NCI-H146 treated with DMSO at 0.1 percent for 48 hours (cell line): ENCODE measurements around the gene INPP5A.

Experiments used
- DNase-seq: peaks from one replicate; lab custom pipeline; 2025; ENCODE audit not compliant: unreplicated experiment; lab: John Stamatoyannopoulos, UW

The INPP5A gene

GRCh38 chr10:132578287-132578951, 40.8 kb downstream of the INPP5A start:
- no peak for DNase-seq

- no peak for DNase-seq
These were observed 41.7 kb downstream of the INPP5A start for GRCh38 chr10:132579027-132579859.

- no peak for DNase-seq
These were observed 42.6 kb downstream of the INPP5A start for GRCh38 chr10:132580143-132580542.

- no peak for DNase-seq
These were observed 43.0 kb downstream of the INPP5A start for GRCh38 chr10:132580617-132581016.

- DNase-seq, result no peak
These were observed 44.5 kb downstream of the INPP5A start for GRCh38 chr10:132582137-132582536.

- no peak for DNase-seq
These were observed 45.2 kb downstream of the INPP5A start for GRCh38 chr10:132582771-132583170.

- DNase-seq, result no peak
These were observed 45.9 kb downstream of the INPP5A start for GRCh38 chr10:132583456-132583855.

- DNase-seq, result no peak
These were observed 46.5 kb downstream of the INPP5A start for GRCh38 chr10:132584081-132584480.

- no peak for DNase-seq
These were observed 48.4 kb downstream of the INPP5A start for GRCh38 chr10:132585732-132586722.

- DNase-seq, result no peak
These were observed 49.2 kb downstream of the INPP5A start for GRCh38 chr10:132586739-132587138.

GRCh38 chr10:132587175-132587574, 49.6 kb downstream of the INPP5A start:
- no peak for DNase-seq

GRCh38 chr10:132588301-132589013, 50.9 kb downstream of the INPP5A start:
- no peak for DNase-seq

GRCh38 chr10:132589015-132589414, 51.4 kb downstream of the INPP5A start:
- DNase-seq, result no peak

GRCh38 chr10:132589681-132590080, 52.1 kb downstream of the INPP5A start:
- no peak for DNase-seq

- DNase-seq, result no peak
These were observed 52.6 kb downstream of the INPP5A start for GRCh38 chr10:132590094-132590751.

- no peak for DNase-seq
These were observed 53.1 kb downstream of the INPP5A start for GRCh38 chr10:132590752-132591121.

GRCh38 chr10:132591166-132591971, 53.8 kb downstream of the INPP5A start:
- DNase-seq, result no peak

GRCh38 chr10:132592790-132593383, 55.3 kb downstream of the INPP5A start:
- no peak for DNase-seq

- DNase-seq, result no peak
These were observed 55.8 kb downstream of the INPP5A start for GRCh38 chr10:132593389-132593788.
